Measurements from ENCODE around the gene KLK4. TPM values are rescaled to one million over a fixed set of nuclear protein-coding genes. Genes with fewer than 3 reads are reported as not detected.

The KLK4 gene
- total RNA-seq, 4 donors from 2014 or later = 0.83 to 1.6 TPM; not detected in 2

GRCh38 chr19:50916069-50916468, 4.9 kb upstream of the KLK4 start:
- no peak for DNase-seq (ENCODE audit: low spot score in 2 of 2)
- Histone ChIP-seq H3K36me3 (no peaks in the 10 kb centered on the region), H3K9me3 (no peaks in the 10 kb centered on the region), H3K4me3 (no peak overlapping the region), H3K27ac (no peak overlapping the region), H3K4me1 (peaks cover 8% of the 10 kb centered on the region), H3K27me3 (peaks cover 76% of the 10 kb centered on the region)
- WGBS = 76% methylated on average over 2 of the region's 2 CpGs
- no peak for TF ChIP-seq EP300 (IDR thresholded peaks at IDR 0.05)
- TF ChIP-seq POLR2A (IDR thresholded peaks at IDR 0.05) = no peak
- no peak for TF ChIP-seq CTCF (IDR thresholded peaks at IDR 0.05)
- TF ChIP-seq POLR2AphosphoS5 (IDR thresholded peaks at IDR 0.05) = no peak

DNA sequence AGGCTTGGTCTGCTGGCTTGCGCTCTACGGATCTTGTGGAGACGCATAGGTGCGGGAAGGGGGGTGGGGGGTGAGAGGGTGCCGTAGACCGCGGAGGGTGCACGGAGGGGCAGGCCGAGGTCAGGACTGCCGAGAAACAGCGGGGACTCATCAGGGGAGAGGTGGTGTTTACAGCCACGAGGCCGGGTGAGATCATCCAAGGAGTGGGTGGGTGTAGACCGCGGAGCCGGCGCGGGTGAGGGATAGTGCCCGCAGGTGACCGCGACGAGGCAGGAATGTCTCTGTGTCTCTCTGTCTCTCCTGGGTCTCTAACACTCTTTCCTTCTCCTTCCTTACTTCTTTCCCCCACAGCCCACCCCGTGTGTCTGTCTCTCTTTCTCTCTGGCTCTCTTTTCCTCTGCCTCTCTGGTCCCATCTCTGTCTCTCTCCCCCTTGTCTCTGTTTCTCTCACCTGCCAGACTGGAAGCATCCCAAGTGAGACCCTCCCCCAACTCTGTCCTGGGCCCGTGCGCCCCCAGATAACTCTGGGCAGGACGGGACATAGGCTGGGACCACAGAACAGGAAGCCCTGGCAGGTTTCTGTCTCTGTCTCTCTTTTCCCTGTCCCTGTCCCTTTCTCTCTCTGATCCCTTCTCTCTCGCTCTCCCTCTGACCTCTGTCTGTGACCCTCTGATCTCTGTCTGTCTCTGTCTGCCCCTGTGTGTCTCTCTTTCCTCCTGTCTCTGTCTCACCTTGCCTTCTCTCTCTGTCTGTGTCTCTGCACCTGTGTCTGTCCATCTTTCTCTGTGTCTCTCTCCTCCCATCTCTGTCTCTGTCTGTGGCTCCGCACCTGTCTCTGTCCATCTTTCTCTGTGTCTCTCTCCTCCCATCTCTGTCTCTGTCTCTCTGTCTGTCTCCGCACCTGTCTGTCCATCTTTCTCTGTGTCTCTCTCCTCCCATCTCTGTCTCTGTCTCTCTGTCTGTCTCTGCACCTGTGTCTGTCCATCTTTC, 1.8 kb upstream of the KLK4 start:
- H3K27me3 ChIP-seq = peaks cover 92% of the 10 kb centered on the region
- no peaks in the 10 kb centered on the region for H3K9me3 ChIP-seq
- H3K36me3 ChIP-seq = no peaks in the 10 kb centered on the region
- H3K4me1 ChIP-seq = peaks cover 18% of the 10 kb centered on the region
- no peak overlapping the region for H3K4me3 ChIP-seq
- no peak for DNase-seq (ENCODE audit: low spot score in 2 of 2)
- TF ChIP-seq CTCF (IDR thresholded peaks at IDR 0.05) = no peak
- TF ChIP-seq EP300 (IDR thresholded peaks at IDR 0.05) = no peak
- no peak for TF ChIP-seq POLR2A (IDR thresholded peaks at IDR 0.05)
- no peak for TF ChIP-seq POLR2AphosphoS5 (IDR thresholded peaks at IDR 0.05)
- H3K27ac ChIP-seq = no peak overlapping the region
- WGBS = 11% methylated on average over 28 of the region's 29 CpGs

DNA sequence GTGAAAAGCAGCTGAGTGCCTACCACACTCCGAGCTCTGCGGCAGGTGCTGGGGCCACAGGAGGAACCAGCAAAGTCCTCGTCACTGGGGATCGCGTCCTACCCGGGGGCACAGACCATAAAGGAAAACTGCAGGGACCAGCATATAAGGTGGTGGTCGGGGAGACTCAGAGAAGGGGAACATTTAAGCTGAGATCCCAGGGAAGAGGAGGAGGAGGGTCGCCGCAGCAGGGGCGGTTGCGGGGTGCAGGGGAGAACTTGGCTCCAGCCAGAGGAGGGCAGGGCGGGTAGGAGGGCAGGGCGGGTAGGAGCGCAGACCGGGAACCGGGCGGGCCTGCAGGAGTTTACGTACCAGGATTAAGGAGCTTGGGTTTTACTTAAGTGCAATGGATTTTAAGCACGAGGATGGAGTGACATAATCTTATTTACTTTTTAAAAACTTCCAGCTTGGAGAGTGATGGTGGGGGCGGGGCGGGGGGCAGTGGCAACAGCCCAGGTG, 956 bp upstream of the KLK4 start:
- WGBS = 16% methylated on average over 21 of the region's 21 CpGs

DNA sequence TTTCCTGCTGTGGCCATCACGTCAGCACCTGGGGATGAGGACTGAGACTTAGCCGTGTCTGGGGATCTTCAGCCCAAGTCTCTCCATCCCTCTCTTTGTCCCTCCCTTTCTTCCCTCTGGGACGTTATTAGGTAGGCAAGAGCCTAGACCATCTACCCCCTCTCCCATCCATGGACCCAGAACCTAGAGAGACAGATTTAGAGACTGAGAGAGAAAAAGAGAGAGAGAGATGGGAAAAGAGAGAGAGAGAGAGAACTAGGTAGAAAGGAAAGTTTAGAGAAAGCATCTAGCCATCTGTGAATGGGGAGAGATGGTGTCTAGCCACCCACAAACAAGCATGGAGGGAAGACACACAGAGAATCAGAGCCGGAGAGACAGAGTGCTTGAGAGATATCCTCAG, 473 bp downstream of the KLK4 start:
- DNase-seq (ENCODE audit: low spot score in 2 of 2) = no peak
- no peaks in the 10 kb centered on the region for H3K9me3 ChIP-seq
- H3K36me3 ChIP-seq = no peaks in the 10 kb centered on the region
- peaks cover 18% of the 10 kb centered on the region for H3K4me1 ChIP-seq
- TF ChIP-seq POLR2A (IDR thresholded peaks at IDR 0.05) = no peak
- TF ChIP-seq EP300 (IDR thresholded peaks at IDR 0.05) = no peak
- TF ChIP-seq CTCF (IDR thresholded peaks at IDR 0.05) = no peak
- no peak for TF ChIP-seq POLR2AphosphoS5 (IDR thresholded peaks at IDR 0.05)
- H3K4me3 ChIP-seq = no peak overlapping the region
- WGBS = 52% methylated on average over 4 of the region's 4 CpGs
- H3K27ac ChIP-seq = no peak overlapping the region
- peaks cover 88% of the 10 kb centered on the region for H3K27me3 ChIP-seq

More for the DNA sequence above, 956 bp upstream of the KLK4 start:
- peaks cover 18% of the 10 kb centered on the region for H3K4me1 ChIP-seq
- no peak overlapping the region for H3K27ac ChIP-seq
- no peaks in the 10 kb centered on the region for H3K36me3 ChIP-seq
- H3K27me3 ChIP-seq = peaks cover 92% of the 10 kb centered on the region
- TF ChIP-seq EP300 (IDR thresholded peaks at IDR 0.05) (no peak), POLR2AphosphoS5 (IDR thresholded peaks at IDR 0.05) (no peak), CTCF (IDR thresholded peaks at IDR 0.05) (no peak), POLR2A (IDR thresholded peaks at IDR 0.05) (no peak)
- H3K9me3 ChIP-seq = no peaks in the 10 kb centered on the region
- no peak overlapping the region for H3K4me3 ChIP-seq
- DNase-seq (ENCODE audit: low spot score in 2 of 2) = no peak
